GM19397 (cell line): Measurements from ENCODE around the gene ASCL5.

Source experiments
- ATAC-seq: cut with Tn5 transposase; IDR thresholded peaks from one replicate; pipeline ENCODE4 v1.9.1; 2021; ENCODE audit warnings: mild to moderate bottlenecking, moderate library complexity; ENCODE audit not compliant: unreplicated experiment

Gene ASCL5

DNA sequence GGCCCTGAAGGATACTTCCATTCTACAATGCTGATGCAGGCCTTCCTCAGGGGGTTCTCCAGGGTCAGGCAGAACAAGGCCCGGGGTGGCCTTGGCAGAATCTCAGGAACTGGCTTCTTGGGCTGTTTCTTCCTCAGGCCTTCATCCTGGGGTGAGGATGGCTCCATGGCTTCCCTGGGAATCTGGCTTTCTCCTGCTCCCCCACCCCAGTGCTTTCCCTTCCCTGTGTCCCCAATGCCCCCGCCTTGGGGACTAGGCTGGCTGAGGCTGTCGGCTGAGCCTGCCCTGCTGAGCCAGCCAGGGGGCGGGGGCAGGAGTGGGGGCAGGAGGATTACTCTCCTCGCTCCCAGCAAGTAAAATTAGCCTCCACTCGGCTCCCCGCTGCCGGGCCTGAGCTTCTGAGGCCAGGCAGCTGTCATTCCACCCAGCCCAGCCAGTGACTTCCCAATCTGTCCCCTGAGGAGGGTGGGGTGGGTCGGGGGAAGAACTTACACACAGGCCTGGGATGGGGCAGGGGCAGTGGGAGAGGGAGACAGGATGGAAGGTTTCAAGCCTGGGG lies 14.7 kb downstream of the ASCL5 start, which contains the start of gene CACNA1S:
Gene CACNA1S (minus strand): TSS at position 254 of the 559 bp plus-strand sequence. CDS start 87 bp downstream, at position 167.
- ATAC-seq, result no peak

DNA sequence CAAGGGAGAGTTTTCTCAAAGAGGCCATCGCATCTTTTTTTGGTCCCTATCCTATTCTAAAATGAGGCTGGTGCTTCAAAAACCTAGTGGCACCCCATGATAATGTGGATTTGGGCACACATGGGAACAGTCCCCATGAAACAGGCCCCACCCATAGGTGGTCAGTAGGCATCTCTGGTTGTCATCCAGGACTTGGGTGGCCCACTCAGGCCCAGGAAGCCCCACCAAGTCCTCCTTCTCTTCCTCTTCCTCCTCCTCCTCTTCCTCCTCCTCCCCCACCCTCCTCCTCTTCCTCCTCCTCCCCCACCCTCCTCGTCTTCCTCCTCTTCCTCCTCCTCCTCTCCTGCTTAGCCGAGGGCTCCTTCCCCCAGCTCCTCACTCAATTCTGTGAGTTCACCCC lies 15.3 kb downstream of the ASCL5 start:
- ATAC-seq, result no peak

DNA sequence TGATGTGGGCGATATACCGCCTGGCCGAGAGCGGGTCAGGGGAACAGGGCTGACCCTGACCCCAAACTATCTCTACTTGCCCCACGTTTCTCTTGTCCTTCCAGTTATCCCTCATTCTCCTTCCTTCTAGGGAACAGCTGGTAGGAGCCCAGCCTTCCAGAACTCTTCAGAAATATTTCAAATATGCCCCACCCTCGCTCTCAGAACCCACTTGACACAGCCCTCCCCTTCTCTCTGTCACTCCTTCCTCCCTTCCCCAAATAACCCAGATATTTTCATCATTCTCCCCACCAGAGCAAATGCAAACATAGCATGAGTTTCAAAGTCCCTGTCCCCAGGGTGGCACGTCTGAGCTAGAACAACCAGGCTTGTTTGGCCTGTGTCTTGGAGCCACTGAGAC lies 15.8 kb downstream of the ASCL5 start:
- ATAC-seq, result no peak

DNA sequence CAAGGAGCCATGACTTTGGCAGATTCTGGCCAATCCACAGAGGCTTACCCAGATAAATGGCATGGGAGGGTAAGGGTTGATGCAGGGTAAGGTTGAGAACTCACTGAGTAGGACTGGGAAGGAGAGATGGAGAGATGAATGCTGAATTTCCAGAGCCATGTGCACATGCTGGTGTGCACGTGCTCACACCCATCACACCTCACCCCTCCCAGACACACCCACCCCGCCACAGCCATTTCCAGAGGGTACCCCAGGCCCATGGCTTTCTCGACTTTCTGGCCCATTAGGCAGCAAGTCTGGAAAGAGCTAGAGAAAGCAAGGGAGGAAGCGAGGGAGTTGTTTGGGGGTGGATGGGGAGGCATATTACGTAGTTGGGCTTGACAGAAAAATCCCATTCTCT lies 16.4 kb downstream of the ASCL5 start:
- ATAC-seq, result no peak

DNA sequence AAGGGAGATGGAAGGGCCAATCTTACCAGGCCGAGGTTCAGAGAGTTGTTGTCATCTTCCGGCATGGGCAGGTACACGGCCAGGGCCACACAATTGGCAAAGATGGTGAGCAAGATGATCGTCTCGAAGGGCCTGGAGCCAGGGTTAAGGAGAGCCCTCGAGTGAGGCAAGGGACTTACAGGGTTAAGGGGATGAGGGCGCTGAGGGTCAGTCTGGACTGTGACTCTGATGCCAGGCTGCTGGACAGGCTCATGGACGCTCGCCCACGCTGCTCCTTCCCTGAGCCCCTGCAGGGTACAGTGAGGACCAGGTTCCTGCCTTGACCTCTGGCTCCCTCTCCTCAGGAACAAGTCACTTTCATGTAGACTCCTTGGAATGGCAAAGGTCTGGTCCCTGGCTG lies 16.8 kb downstream of the ASCL5 start:
- no peak for ATAC-seq

DNA sequence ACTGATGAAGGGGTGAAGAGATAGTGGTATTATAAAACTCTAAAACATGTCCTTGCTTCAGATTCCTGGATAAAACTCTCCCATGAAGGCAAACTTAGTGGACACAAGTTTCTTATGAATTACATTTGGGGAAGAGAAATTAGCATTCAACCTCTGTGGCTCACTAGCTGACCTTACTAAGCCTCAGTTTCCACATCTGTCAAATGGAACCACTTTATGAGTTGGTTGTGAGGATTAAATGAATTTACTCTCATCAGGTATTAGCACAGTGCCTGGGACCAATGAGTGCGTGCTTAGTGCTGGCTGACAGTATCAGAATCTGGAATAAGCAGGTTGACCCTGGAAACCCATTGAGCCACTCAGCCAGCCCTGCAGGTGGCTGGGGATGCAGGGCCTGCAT lies 17.3 kb downstream of the ASCL5 start:
- no peak for ATAC-seq

DNA sequence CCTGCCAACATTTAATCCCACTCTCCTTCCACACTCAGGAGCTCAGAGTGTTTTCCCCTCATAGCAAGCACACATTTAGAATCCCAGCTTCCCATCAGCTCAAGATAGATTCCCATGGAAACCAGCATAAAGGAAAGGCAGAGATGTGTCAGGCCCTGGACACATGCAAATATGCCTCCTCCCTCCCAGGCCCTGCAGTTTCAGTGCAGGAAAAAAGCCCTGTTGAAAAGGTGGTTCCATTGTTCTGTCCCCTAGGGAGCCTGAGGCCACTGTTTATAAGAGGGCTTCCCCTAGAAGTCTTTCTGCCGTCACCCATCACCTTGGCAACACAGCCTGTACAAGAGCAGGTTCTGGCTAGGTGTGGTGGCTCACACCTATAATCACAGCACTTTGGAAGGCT lies 18.4 kb downstream of the ASCL5 start:
- no peak for ATAC-seq

DNA sequence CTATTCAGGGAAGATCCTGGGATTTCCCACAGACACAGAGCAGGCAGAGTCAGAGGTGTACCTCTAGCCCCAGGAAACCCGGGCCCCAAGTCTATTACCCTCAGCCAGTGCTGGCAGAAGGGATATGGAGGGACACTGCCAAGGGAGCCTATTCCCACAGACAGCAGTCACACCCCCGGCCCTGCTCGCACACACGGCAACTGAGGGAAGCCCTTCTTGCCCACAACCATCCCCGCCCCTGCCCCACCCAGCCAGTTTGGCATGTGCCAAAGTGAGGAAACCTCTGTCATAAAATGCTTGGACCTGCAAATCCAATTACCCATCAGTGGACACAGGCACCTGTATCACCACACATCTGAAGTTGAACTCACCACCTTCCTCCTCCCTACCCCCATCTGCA lies 21.3 kb downstream of the ASCL5 start:
- ATAC-seq, result no peak

DNA sequence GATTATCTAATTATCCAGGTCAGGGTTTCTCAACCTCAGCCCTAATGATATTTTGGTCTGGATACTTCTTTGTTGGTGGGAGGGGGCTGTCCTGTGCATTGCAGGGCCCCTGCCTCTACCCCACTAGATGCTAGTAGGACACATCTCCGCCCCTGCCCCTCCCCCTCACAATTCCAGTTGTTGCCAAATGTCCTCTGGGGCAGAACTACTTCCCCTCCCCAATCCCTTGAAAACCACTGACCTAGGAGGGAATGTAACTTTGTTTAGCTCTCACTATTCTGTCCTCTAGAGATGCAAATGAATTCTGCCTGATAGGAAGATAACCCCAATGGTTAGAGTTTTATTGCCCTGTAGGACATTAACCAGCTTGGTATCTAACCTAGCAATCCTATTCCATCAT lies 22.8 kb downstream of the ASCL5 start:
- no peak for ATAC-seq

DNA sequence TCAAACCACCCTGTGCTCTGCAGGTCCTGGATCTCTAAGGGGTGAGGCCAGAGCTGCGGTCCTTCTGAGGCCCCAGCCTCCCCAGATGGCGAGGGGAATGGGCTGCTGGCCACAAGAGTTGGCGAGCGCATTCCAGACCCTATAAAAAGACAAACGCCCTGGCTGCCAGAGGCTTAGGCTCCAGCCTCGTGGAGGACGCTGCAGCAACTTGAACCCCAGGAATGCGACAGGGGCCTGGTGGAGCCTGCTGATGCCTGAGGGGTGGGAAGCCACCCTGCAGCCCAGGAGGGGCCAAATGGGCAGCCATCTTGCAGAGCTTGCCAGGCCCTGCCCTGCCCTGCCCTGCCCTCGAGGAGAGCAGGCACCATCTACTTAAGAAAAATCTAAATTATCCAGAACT lies 23.3 kb downstream of the ASCL5 start:
- ATAC-seq, result no peak

DNA sequence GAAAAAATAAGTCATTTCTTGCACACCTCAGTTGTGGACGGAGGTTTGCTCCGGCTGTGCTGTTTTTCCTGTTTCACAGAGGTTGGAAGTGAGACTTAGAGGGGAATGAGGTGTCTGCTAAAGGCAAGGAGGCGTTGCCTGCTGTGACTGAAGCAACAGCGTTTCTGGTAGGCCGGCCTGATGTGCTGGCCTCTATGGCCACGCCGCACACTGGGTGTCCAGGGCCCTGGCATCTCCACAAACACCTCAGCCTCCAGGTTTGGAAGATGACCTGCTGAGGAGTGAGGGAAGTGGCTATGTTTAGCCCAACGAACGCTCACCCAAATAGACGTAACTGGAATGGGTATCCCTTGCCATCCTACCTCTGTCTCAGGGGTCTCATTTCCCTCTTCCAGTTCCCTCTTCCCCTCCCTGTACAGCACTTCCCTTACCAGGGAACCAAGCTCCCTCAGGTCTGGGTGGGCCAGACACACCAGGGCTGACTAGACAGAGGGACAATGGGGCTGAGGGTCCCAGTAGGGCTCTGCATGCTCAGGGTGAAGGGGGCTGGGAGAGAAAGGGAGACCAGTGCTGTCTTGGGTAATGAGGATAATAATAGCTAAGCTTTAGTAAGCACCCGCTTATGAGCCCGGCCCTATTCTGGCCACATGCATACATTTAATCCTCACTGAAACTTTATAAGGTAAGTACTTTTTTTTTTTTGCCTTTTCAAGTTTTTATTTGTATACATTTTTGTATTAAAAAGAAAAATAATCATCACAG lies 26.6 kb downstream of the ASCL5 start:
- ATAC-seq, result no peak

DNA sequence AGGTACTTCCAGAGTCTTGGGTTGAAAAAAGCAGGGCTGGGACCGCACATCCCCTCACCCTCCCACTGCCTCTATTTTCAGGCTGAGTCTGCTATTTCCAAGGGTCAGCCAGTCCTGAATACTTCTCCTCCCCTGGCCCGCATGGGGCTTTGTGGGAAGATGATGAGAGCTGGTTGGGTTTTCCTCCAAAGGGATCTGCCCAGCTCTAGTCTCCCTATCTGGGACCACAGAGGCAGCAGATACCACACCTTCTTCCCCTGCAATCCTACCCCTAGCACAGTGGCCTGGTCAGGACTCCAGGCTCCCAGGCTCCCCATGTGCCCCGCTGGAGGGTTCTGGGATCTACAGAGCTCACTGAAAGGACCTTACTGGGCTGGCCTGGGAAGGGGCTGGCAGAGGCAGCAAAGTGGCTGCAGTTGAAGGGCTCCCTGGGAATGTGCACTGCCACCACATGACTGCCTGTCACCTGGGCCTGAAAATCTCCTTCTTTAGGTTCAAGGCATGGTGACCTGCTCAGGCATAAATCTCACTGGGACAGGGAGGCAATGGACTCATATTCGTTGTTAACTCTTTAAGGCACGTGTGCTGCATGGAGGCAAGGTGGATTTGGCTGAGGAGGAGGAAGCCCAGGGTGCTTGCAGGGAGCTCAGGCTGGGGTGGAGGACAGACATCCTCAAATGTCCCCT lies 27.8 kb downstream of the ASCL5 start:
- ATAC-seq, result no peak

DNA sequence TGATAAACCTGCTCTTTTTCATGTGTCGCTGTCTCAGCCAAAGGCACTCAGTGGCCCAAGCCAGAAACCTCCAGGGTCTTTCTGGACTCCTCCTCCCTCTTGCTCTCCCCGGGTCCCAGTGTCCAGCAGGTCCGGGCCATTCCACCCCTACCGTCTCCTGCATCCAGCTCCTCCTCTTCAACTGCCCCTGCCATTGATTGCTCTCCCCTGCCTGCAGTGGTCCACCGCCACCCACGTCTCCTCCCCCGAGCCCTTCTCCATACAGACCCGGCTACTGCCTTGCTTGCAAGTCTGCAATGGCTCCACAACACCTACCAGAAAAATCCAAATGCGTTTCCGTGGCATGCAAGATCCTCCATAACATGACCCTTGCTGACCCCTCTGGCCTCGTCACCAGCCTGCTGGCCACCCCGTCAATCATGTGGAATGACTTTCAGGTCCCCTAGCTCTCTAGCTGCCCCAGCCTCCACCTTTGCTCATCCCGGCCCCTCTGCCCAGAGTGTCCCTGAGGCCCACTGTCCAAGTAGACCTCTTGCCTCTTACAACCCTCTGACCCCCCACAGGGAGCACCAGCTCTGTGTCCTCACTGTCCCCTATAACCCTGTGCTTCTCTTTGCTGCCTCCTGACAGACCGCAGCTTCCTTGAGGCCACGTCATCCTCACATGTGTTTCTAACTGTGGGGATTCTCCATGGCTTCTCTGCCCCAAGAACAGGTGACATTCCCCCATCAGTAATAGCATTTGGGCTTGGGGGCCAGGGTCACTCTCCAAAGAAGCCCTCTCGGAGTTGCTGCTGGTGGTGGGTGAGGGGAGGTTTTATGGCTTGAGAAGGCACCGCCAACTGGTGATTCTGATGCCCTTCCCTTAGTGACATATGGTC lies 29.8 kb downstream of the ASCL5 start:
- ATAC-seq, result no peak

DNA sequence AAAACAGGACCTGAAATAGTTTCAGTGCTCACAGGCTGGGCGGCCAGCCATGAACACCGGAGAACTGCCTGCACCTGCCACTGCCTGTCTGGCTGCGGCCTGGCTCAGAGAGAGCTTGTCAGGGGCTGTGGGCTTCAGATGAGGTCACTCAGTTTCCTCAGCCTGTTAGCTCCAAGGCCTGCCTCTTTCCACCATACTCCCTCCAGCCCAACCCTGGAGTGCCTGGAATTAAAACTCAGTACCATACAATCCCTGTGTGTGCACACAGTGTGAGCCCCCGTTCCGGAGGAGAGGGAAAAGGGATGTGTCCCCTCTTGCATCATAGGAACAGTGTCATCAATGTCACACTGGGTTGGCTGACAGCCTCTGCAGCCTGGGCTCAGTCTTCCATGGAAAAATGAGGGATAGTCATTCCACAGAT lies 30.9 kb downstream of the ASCL5 start:
- ATAC-seq, result no peak

DNA sequence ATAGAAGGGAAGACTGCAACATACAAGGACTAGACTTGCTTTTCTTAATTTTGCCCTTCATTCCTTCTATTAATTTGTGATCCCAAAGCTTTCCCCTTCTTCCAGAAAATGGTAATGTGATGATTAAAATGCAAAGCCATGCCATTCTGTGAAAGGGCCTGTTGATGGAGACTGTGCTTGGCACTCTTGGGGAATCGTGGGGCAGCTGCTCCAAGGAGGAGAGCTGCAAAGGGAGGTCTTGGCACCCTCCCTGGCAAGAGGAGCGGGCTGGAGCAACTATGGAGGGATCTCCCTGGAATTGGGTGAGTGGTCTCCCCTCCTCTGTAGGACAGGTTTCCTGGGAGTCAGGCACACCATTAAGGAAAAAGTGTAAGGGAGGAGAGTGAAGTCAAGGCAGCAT lies 31.4 kb downstream of the ASCL5 start:
- no peak for ATAC-seq

DNA sequence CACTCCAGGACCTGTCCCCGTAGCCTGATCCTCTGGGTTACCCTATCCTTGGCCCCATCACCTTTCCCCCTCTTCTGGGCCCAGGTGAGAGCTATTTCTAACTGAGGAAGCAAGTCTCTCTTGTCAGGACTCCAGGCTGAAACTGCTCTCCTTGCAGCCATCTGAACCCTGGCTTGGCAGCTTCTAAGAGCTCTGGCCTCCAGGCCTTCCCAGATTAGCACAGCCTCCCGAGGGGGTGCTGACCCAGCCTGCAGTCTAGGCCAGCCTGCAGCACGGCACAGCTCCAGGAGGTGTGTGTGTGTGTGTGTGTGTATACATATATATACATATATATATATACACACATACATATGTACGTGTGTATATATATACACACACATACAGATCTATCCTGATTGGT lies 32.2 kb downstream of the ASCL5 start:
- no peak for ATAC-seq

DNA sequence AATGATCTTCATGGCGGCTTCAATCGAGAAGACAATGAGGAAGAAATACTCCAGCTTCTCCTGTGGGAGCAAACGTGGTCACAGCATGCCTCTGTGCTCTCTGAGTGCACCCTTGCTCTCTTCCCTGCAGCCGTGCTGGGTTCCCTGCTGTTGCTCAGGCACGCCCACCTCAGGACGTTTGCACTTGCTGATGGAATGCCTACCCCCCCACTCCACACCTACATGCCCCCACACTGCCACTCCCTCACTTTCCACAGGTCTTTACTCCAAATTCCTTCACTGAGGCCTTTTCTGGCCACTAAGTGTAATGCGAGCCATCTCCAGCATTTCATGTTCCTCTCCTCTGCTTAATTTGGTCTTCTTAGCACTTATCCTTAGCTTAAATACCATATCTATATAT lies 33.0 kb downstream of the ASCL5 start:
- no peak for ATAC-seq

DNA sequence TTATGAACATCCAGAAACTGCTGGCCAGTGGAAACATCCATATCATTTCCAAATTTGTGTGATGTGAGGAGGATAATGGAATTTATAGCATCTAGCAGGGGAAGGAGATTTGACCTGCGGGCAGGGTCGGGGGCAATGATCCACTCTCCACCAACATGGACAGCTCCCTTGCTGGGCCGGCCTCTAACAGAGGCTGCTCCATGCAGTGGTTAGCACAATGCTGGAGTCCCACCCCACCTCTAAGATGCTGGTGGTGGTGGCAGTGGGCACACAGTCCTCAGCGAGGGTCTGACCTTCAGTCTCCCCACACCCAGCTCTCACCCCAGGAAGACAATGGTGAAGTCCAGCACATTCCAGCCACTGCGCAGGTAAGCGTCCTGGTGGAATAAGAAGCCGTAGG lies 33.4 kb downstream of the ASCL5 start:
- no peak for ATAC-seq

DNA sequence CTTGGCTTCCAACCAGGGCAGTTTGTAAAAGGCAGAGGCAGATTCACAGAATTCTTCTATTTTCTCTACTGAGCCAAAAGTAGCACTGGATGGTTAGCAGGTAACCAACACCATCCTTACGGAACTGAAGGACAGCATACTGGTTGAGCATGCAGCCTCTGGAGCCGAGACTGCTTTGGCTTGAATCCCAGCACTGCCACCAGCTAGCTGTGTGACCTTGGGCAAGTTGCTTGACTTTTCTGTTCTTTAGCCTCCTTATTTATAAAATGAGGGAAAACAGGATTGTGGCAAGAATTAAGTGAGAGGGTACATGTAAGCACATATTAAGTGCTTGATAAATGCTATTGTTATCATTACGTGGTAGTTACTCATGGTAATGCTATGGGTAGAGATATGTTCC lies 34.2 kb downstream of the ASCL5 start:
- ATAC-seq, result no peak

DNA sequence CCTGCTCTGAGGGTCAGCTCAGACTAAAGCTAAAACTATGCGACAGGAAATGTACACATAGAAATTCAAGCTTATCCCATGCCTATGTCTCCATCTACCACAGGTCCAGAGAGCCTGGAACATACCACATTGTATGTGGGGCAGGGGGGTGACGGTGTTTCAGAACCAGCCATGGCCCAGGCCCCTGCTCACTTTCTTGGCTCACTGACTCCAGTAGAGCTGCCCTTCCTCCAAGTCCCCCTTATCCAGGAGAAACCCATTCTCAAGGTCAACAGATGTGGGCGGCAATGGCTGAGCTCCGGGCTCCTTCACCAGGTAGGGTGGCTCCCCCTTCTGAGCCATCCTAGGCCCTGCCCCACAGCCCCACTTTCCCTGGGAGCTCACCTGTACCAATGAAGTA lies 35.7 kb downstream of the ASCL5 start:
- no peak for ATAC-seq

DNA sequence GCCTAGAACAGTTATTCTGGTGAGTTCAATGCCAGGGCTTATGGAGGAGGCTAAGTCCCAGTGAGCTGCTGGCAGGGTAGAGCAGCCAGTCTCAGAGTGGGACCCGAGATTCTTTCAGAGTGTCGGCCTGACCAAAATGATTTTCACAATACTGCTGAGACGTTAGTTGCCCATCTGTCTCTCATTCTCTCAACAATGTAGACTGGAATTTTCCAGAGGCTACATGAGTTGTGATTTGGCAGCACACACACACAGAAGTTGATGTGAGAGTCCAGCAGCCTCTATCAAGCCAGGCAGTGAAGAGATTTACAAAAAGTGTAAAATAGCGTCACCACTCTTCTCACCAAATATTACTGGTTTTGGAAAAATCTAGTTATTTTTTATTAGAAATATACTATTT lies 36.4 kb downstream of the ASCL5 start:
- ATAC-seq, result no peak
